Peyer's patch (tissue), 4 donors: ENCODE data around the gene SHC4.
"Not testable (repeated sequence)": the region's sequence is repeated elsewhere in the genome, so short reads cannot be mapped to it uniquely, and the experiment has no call there.

ENCODE experiments used
- POLR2A ChIP-seq, 2 donors: fragments of 450-650 bp; IDR thresholded peaks; one replicate each; pipeline ENCODE4 v1.5.1; 2017; ENCODE audit warnings: antibody characterized with exemption in 2 of 2, mild to moderate bottlenecking in 2 of 2, moderate library complexity in 2 of 2
- TF ChIP-seq, protein P1 (sequence below), 6 experiments: fragments of 450-650 bp in 4 of 6; fragments of 200-600 bp in 2 of 6; sonication (generic) in 1 of 6; IDR thresholded peaks; one replicate each; pipeline ENCODE4 v1.5.1; 2017 to 2019; ENCODE audit warnings: antibody characterized with exemption in 6 of 6, mild to moderate bottlenecking in 3 of 6, moderate library complexity in 1 of 6

DNA sequence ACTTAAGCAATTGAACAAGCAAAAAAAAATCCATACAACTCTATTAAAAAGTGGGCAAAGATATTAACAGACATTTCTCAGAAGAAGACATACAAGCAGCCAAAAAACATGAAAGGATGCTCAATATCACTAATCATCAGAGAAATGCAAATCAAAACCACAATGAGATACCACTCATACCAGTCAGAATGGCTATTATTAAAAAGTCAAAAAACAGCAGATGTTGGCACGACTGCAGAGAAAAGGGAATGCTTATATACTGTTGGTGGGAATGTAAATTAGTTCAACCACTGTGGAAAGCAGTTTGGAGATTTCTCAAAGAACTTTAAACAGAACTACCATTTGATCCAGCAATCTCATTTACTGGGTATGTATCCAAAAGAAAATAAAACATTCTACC is 7.2 kb upstream of the SHC4 start:
- not testable (repeated sequence) for TF ChIP-seq POLR2A (IDR thresholded peaks at IDR 0.05)
- TF ChIP-seq, protein P1, sequence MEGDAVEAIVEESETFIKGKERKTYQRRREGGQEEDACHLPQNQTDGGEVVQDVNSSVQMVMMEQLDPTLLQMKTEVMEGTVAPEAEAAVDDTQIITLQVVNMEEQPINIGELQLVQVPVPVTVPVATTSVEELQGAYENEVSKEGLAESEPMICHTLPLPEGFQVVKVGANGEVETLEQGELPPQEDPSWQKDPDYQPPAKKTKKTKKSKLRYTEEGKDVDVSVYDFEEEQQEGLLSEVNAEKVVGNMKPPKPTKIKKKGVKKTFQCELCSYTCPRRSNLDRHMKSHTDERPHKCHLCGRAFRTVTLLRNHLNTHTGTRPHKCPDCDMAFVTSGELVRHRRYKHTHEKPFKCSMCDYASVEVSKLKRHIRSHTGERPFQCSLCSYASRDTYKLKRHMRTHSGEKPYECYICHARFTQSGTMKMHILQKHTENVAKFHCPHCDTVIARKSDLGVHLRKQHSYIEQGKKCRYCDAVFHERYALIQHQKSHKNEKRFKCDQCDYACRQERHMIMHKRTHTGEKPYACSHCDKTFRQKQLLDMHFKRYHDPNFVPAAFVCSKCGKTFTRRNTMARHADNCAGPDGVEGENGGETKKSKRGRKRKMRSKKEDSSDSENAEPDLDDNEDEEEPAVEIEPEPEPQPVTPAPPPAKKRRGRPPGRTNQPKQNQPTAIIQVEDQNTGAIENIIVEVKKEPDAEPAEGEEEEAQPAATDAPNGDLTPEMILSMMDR (IDR thresholded peaks at IDR 0.05): not testable (repeated sequence)
